ENCODE measurements around the gene OR2T34.
"Not testable (repeated sequence)": the region's sequence is repeated elsewhere in the genome, so short reads cannot be mapped to it uniquely, and the experiment has no call there.

The OR2T34 gene

GRCh38 chr1:248551027-248551426, 23.5 kb downstream of the OR2T34 start:
- not testable (repeated sequence) for DNase-seq

- DNase-seq: not testable (repeated sequence)
Observed at GRCh38 chr1:248547383-248547782, 27.2 kb downstream of the OR2T34 start.

GRCh38 chr1:248537449-248537848, 37.1 kb downstream of the OR2T34 start:
- DNase-seq: not testable (repeated sequence)
